H1 (cell line): ENCODE data around the gene BCL2A1. TPM values are rescaled to one million over a fixed set of nuclear protein-coding genes. Genes with fewer than 3 reads are reported as not detected.

Experiments used
- CTCF ChIA-PET: fragments of 300-600 bp; sonication (Branson Sonifier 250); formaldehyde crosslinking; loops from one replicate; lab custom pipeline; 2021; ENCODE audit not compliant: partially characterized antibody; lab: Charles Lee
- POLR2A ChIA-PET: fragments of 300-600 bp; sonication (Branson Sonifier 250); formaldehyde crosslinking; loops from one replicate; lab custom pipeline; 2021; ENCODE audit warnings: inconsistent platforms; ENCODE audit not compliant: partially characterized antibody; lab: Charles Lee
- DNase-seq, 2 experiments: peaks; one replicate each; pipeline versions ENCODE4 v3.0.0 to v3.0.0-alpha.2; 2010 to 2022; ENCODE audit warnings: low spot score in 2 of 2, low read depth in 1 of 2, mixed read lengths in 1 of 2
- FAIRE-seq: peaks from 2 replicates; lab custom pipeline; 2011; peaks lifted over from hg19 to GRCh38; lab: Jason Lieb, UNC
- H2AFZ ChIP-seq: 2 replicates; pipeline ENCODE4 v1.8.1; 2012; ENCODE audit warnings: low read length, inconsistent platforms
- H2AK5ac ChIP-seq: 2 replicates; pipeline ENCODE4 v1.6.1; 2013; ENCODE audit warnings: low read depth, low read length
- H2BK120ac ChIP-seq: replicated peaks from 2 replicates; pipeline ENCODE3; 2013; ENCODE audit warnings: low read depth, low read length, inconsistent platforms
- H2BK12ac ChIP-seq: 2 replicates; pipeline ENCODE4 v1.6.1; 2013; ENCODE audit warnings: low read depth, low read length
- H2BK15ac ChIP-seq: 2 replicates; pipeline ENCODE4 v1.6.1; 2013; ENCODE audit warnings: low read length
- H2BK20ac ChIP-seq: 2 replicates; pipeline ENCODE4 v1.6.1; 2013; ENCODE audit warnings: low read length
- H2BK5ac ChIP-seq: 2 replicates; pipeline ENCODE4 v1.6.1; 2013; ENCODE audit warnings: low read depth, low read length
- H3K14ac ChIP-seq: 2 replicates; pipeline ENCODE4 v1.6.1; 2013; ENCODE audit warnings: inconsistent platforms; ENCODE audit not compliant: insufficient read length
- H3K18ac ChIP-seq: 2 replicates; pipeline ENCODE4 v1.6.1; 2013; ENCODE audit warnings: low read length; ENCODE audit errors: extremely low read depth
- H3K23ac ChIP-seq: 2 replicates; pipeline ENCODE4 v1.6.1; 2013; ENCODE audit warnings: inconsistent platforms; ENCODE audit not compliant: insufficient read length
- H3K23me2 ChIP-seq: 2 replicates; pipeline ENCODE4 v1.6.1; 2013; ENCODE audit warnings: low read depth, low read length
- H3K27ac ChIP-seq: 2 replicates; pipeline ENCODE4 v1.6.1; 2011; ENCODE audit warnings: low read depth, low read length, inconsistent platforms
- H3K27me3 ChIP-seq, 4 experiments: replicated peaks in 1 of 4; 1 replicate in 1 of 4; 2 replicates in 3 of 4; pipeline versions ENCODE4 v1.6.1 to v1.8.1; 2011 to 2013; ENCODE audit warnings: low read length in 3 of 4, mild to moderate bottlenecking in 3 of 4, inconsistent platforms in 2 of 4, mixed read lengths in 2 of 4, moderate library complexity in 1 of 4; ENCODE audit not compliant: control insufficient read depth in 3 of 4, insufficient read depth in 3 of 4; ENCODE audit errors: extremely low read depth in 1 of 4
- H3K36me3 ChIP-seq, 4 experiments: 2 replicates each; pipeline versions ENCODE4 v1.6.1 to v1.8.1; 2011 to 2013; ENCODE audit warnings: mild to moderate bottlenecking in 4 of 4, low read length in 3 of 4, moderate library complexity in 2 of 4, control low read depth in 1 of 4, inconsistent platforms in 1 of 4; ENCODE audit not compliant: insufficient read depth in 4 of 4, control insufficient read depth in 2 of 4
- H3K4ac ChIP-seq: replicated peaks from 2 replicates; pipeline ENCODE3; 2013; ENCODE audit warnings: low read length, low read depth, mixed read lengths, inconsistent platforms; ENCODE audit not compliant: insufficient read length
- H3K4me1 ChIP-seq, 4 experiments: replicated peaks in 1 of 4; 1 replicate in 1 of 4; 2 replicates in 3 of 4; pipeline versions ENCODE4 v1.6.1 to v1.8.1; 2011 to 2013; ENCODE audit warnings: low read length in 3 of 4, inconsistent platforms in 2 of 4, mixed read lengths in 1 of 4; ENCODE audit not compliant: insufficient read depth in 4 of 4, control insufficient read depth in 3 of 4
- H3K4me2 ChIP-seq, 2 experiments: 2 replicates each; pipeline versions ENCODE4 v1.6.1 to v1.8.1; 2011 to 2013; ENCODE audit warnings: low read depth in 2 of 2, low read length in 2 of 2, control low read depth in 1 of 2, inconsistent platforms in 1 of 2, mild to moderate bottlenecking in 1 of 2; ENCODE audit not compliant: insufficient read depth in 1 of 2
- H3K4me3 ChIP-seq, 4 experiments: fragments of 200-600, 300-600 bp in 1 of 4; sonication (generic), shearing (Covaris generic), sonication (Bioruptor Twin) in 1 of 4; 2 replicates each; pipeline versions ENCODE4 v1.5.1 to v1.8.1; 2011 to 2016; ENCODE audit warnings: low read length in 4 of 4, low read depth in 3 of 4, control low read depth in 2 of 4, inconsistent platforms in 2 of 4, mild to moderate bottlenecking in 2 of 4, mixed read lengths in 1 of 4, moderate library complexity in 1 of 4; ENCODE audit not compliant: insufficient read depth in 2 of 4; ENCODE audit errors: extremely low read depth in 1 of 4
- H3K56ac ChIP-seq: replicated peaks from 2 replicates; pipeline ENCODE3; 2013; ENCODE audit warnings: low read depth, mild to moderate bottlenecking, mixed read lengths, low read length, inconsistent platforms; ENCODE audit not compliant: insufficient read length
- H3K79me1 ChIP-seq: 2 replicates; pipeline ENCODE4 v1.6.1; 2013; ENCODE audit warnings: low read depth, low read length, control low read depth
- H3K79me2 ChIP-seq, 2 experiments: 2 replicates each; pipeline versions ENCODE4 v1.6.1 to v1.8.1; 2012 to 2013; ENCODE audit warnings: low read length in 2 of 2, mild to moderate bottlenecking in 2 of 2, inconsistent platforms in 1 of 2; ENCODE audit not compliant: insufficient read depth in 2 of 2, control insufficient read depth in 1 of 2
- H3K9ac ChIP-seq, 4 experiments: replicated peaks in 1 of 4; 1 replicate in 1 of 4; 2 replicates in 3 of 4; pipeline versions ENCODE4 v1.6.1 to v1.8.1; 2011 to 2013; ENCODE audit warnings: low read depth in 3 of 4, low read length in 3 of 4, control low read depth in 2 of 4, mild to moderate bottlenecking in 2 of 4, moderate library complexity in 2 of 4, inconsistent platforms in 1 of 4; ENCODE audit errors: extremely low read depth in 1 of 4
- H3K9me3 ChIP-seq, 2 experiments: 2 replicates each; pipeline versions ENCODE4 v1.6.1 to v1.8.1; 2012 to 2013; ENCODE audit warnings: mild to moderate bottlenecking in 2 of 2, moderate library complexity in 2 of 2, control low read depth in 1 of 2, inconsistent platforms in 1 of 2, low read depth in 1 of 2, low read length in 1 of 2, mixed read lengths in 1 of 2; ENCODE audit not compliant: insufficient read depth in 2 of 2
- H4K20me1 ChIP-seq, 2 experiments: replicated peaks in 1 of 2; 2 replicates each; pipeline versions ENCODE3 to v1.8.1; 2011 to 2013; ENCODE audit warnings: inconsistent platforms in 2 of 2, low read length in 2 of 2, mild to moderate bottlenecking in 1 of 2; ENCODE audit not compliant: insufficient read depth in 2 of 2, control insufficient read depth in 1 of 2
- H4K5ac ChIP-seq: 2 replicates; pipeline ENCODE4 v1.6.1; 2013; ENCODE audit warnings: low read length, low read depth, mixed read lengths, inconsistent platforms; ENCODE audit not compliant: insufficient read length
- H4K8ac ChIP-seq: 2 replicates; pipeline ENCODE4 v1.8.0; 2013; ENCODE audit warnings: mild to moderate bottlenecking, moderate library complexity, low read length, inconsistent platforms; ENCODE audit not compliant: insufficient read depth; ENCODE audit errors: extremely low read depth
- H4K91ac ChIP-seq: replicated peaks from 2 replicates; pipeline ENCODE3; 2013; ENCODE audit warnings: low read length, mixed read lengths, inconsistent platforms; ENCODE audit not compliant: insufficient read length
- ASH2L ChIP-seq: fragments of 200-600, 300-600 bp; sonication (generic); IDR thresholded peaks from one replicate; pipeline ENCODE4 v1.7.1; 2017; ENCODE audit warnings: low read length
- ATF3 ChIP-seq: IDR thresholded peaks from 2 replicates; pipeline ENCODE4 v1.6.1; 2011; ENCODE audit warnings: low read depth, mild to moderate bottlenecking, low read length; ENCODE audit not compliant: insufficient read depth
- BCL11A ChIP-seq, 2 experiments: IDR thresholded peaks; one replicate each; pipeline ENCODE4 v1.6.1; 2011; ENCODE audit warnings: low read depth in 2 of 2, low read length in 2 of 2, mild to moderate bottlenecking in 2 of 2
- CBX5 ChIP-seq: fragments of 300-800, 300-1000 bp; sonication (generic); IDR thresholded peaks from 2 replicates; pipeline ENCODE4 v1.7.1; 2016; ENCODE audit warnings: antibody characterized with exemption, low read length, low read depth
- CHD2 ChIP-seq: IDR thresholded peaks from 2 replicates; pipeline ENCODE4 v1.6.1; 2012; ENCODE audit warnings: low read length, improper control_type of control experiment
- PHF8 ChIP-seq: fragments of 200-600 bp; sonication (generic); conservative IDR thresholded peaks from 2 replicates; pipeline ENCODE4 v1.7.1; 2012; ENCODE audit warnings: low read depth, mild to moderate bottlenecking, inconsistent platforms, low read length, moderate library complexity
- RNF2 ChIP-seq: fragments of 200-900, 300-1000 bp; sonication (generic); IDR thresholded peaks from 2 replicates; pipeline ENCODE4 v1.7.1; 2016; ENCODE audit warnings: borderline replicate concordance, low read depth, mild to moderate bottlenecking, antibody characterized with exemption, low read length; ENCODE audit not compliant: poor library complexity, severe bottlenecking; ENCODE audit errors: missing control alignments
- RXRA ChIP-seq: IDR thresholded peaks from 2 replicates; pipeline ENCODE4 v1.6.1; 2011; ENCODE audit warnings: low read depth, mild to moderate bottlenecking, low read length, moderate library complexity; ENCODE audit not compliant: insufficient read depth
- SP2 ChIP-seq: IDR thresholded peaks from 2 replicates; pipeline ENCODE4 v1.6.1; 2012; ENCODE audit warnings: mild to moderate bottlenecking, low read length, inconsistent platforms
- SRF ChIP-seq: IDR thresholded peaks from 2 replicates; pipeline ENCODE4 v1.6.1; 2011; ENCODE audit warnings: mild to moderate bottlenecking, low read depth, low read length, moderate library complexity
- SUZ12 ChIP-seq: fragments of 200-600 bp; sonication (generic); IDR thresholded peaks from 2 replicates; pipeline ENCODE4 v1.6.1; 2012; ENCODE audit warnings: mild to moderate bottlenecking, inconsistent platforms, low read length, moderate library complexity, mixed read lengths
- YY1 ChIP-seq: IDR thresholded peaks from 2 replicates; pipeline ENCODE4 v1.6.1; 2011; ENCODE audit warnings: low read depth, mild to moderate bottlenecking, low read length
- WGBS, 2 experiments: shearing (Covaris generic) in 1 of 2; methylation state at CpG; one replicate each; pipeline versions ENCODE4 v1.1.6 to v1.1.7; 2013 to 2015; ENCODE audit warnings: low lambda C conversion rate in 2 of 2, mixed read lengths in 2 of 2, inconsistent platforms in 1 of 2, low coverage in 1 of 2, missing lambda C conversion rate in 1 of 2; ENCODE audit not compliant: insufficient replicate concordance in 2 of 2, insufficient coverage in 1 of 2, insufficient read length in 1 of 2; ENCODE audit errors: extremely low coverage in 1 of 2, missing lambda C conversion rate in 1 of 2; 5-methylcytosine and 5-hydroxymethylcytosine counted together
- polyA plus RNA-seq, 7 experiments: library from polyadenylated mRNA; depleted of rRNA in 3 of 7; stranded (reverse) in 5 of 7; unstranded in 2 of 7; fragments of >200 nt in 5 of 7; fragments of 200-250 nt in 2 of 7; gene quantifications; 1 replicate in 5 of 7; 2 replicates in 1 of 7; 4 replicates in 1 of 7; pipeline versions ENCODE4 v1.2.1 to v1.2.3, GENCODE V29; 2011 to 2013; ENCODE audit warnings: missing spikeins in 2 of 7, mixed read lengths in 2 of 7
- total RNA-seq: library from RNA; stranded (reverse); fragmentation: NEBNext Ultra II Directional; extraction: Animal tissue kit (Norgen Biotek cat#: 25700); gene quantifications from 2 replicates; pipeline ENCODE4 v1.2.1, GENCODE V29; 2021

Gene BCL2A1
- total and polyA plus RNA-seq, 2 of the 8 experiments (the other 6 are each of a cell fraction or from before 2014, with no cell fraction given), result not detected

GRCh38 chr15:79967298-79968182 lies 3.5 kb downstream of the BCL2A1 start:
- Histone ChIP-seq H4K5ac (no peak overlapping the region), H3K4ac (no peak overlapping the region), H2AK5ac (no peak overlapping the region), H4K20me1 (no peaks in the 10 kb centered on the region), H3K23ac (no peak overlapping the region), H3K36me3 (no peaks in the 10 kb centered on the region), H2BK20ac (no peak overlapping the region), H3K9ac (no peak overlapping the region), H3K14ac (no peak overlapping the region), H4K8ac (no peak overlapping the region), H3K27me3 (no peaks in the 10 kb centered on the region), H3K27ac (no peak overlapping the region), H3K18ac (no peak overlapping the region), H4K91ac (no peak overlapping the region), H3K4me3 (no peak overlapping the region), H2BK120ac (no peak overlapping the region), H2BK15ac (no peak overlapping the region), H3K23me2 (no peaks in the 10 kb centered on the region), H2AFZ (no peak overlapping the region), H2BK12ac (no peak overlapping the region), H2BK5ac (no peak overlapping the region), H3K79me1 (no peaks in the 10 kb centered on the region), H3K4me1 (no peaks in the 10 kb centered on the region), H3K4me2 (no peak overlapping the region), H3K79me2 (no peaks in the 10 kb centered on the region), H3K9me3 (no peaks in the 10 kb centered on the region), H3K56ac (no peak overlapping the region)
- DNase-seq (no peak), FAIRE-seq (no peak)
- CTCF ChIA-PET, result interaction anchor here (0.7 to 1.9 kb wide), 5 partner anchors 10 to 115 kb away, joined by 3 to 6 read pairs (median 5); no protein-coding TSS in a partner anchor
- 91% methylated on average over 10 of the region's 10 CpGs; no CpG with 5 or more reads in 1 of the 2 experiments for WGBS, 2 experiments
- POLR2A ChIA-PET, result no interaction called here
- TF ChIP-seq YY1 (no peak), SRF (no peak), CBX5 (no peak), CHD2 (no peak), ATF3 (no peak), SUZ12 (no peak), BCL11A (IDR thresholded peaks at IDR 0.05; ENCODE audit: low read depth in 2 of 2, low read length in 2 of 2) (no peak), SP2 (no peak), ASH2L (no peak), RXRA (no peak), RNF2 (no peak), PHF8 (no peak)
